ENCODE measurements around the gene PIGA. TPM values are rescaled to one million over a fixed set of nuclear protein-coding genes. Genes with fewer than 3 reads are reported as not detected.

Gene PIGA
- total RNA-seq, 6 donors from 2014 or later, result 6.2 to 82.0 (median 22.2) TPM

DNA sequence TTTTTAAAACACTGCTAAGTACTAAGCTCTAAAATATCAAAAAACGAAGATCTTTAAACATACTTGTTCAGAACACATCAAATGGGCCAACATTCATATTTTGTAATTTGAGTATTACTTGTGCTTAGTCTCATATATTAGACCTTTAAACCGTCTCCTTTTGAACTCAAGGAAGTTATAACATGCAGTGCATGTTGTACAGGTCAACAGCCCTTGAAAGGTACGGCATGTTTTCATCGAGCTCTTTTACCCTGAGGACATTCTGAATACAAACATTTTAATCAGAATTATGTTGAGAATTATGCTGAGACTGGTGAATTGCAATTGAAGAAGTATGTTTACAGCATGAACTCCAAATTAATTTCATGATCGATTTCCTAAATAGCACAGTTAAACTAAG, 12.9 kb downstream of the PIGA start:
- ATAC-seq (ENCODE audit: low FRiP score in 2 of 2), result no peak

DNA sequence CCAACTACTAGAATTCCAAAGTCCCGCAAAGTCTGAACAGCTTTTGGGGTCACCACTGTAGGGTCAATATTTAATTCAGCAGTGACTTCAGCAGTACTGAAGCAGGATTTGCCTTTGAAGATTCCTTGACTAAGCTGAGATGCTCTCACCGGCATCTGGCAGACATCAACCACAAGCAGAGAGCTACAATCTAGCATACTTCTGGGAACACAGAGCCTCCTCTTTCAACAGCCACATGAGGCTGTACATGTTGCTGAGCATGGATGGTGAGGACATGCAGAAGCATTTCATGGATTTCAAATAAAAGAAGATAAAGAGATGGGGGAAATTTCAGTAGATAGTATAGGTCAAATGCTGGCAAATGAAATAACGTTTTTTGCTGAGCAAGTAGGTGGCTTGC, 13.3 kb downstream of the PIGA start:
- TF ChIP-seq POLR2A (IDR thresholded peaks at IDR 0.05) (no peak), EP300 (IDR thresholded peaks at IDR 0.05) (no peak), POLR2AphosphoS5 (IDR thresholded peaks at IDR 0.05) (no peak)
- TF ChIP-seq, protein P1, sequence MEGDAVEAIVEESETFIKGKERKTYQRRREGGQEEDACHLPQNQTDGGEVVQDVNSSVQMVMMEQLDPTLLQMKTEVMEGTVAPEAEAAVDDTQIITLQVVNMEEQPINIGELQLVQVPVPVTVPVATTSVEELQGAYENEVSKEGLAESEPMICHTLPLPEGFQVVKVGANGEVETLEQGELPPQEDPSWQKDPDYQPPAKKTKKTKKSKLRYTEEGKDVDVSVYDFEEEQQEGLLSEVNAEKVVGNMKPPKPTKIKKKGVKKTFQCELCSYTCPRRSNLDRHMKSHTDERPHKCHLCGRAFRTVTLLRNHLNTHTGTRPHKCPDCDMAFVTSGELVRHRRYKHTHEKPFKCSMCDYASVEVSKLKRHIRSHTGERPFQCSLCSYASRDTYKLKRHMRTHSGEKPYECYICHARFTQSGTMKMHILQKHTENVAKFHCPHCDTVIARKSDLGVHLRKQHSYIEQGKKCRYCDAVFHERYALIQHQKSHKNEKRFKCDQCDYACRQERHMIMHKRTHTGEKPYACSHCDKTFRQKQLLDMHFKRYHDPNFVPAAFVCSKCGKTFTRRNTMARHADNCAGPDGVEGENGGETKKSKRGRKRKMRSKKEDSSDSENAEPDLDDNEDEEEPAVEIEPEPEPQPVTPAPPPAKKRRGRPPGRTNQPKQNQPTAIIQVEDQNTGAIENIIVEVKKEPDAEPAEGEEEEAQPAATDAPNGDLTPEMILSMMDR (IDR thresholded peaks at IDR 0.05), result no peak
- Histone ChIP-seq H3K4me1 (peaks cover 0 to 3% (median 0%) of the 10 kb centered on the region in 4 donors), H3K27me3 (no peaks in the 10 kb centered on the region), H3K27ac (peak overlapping the region in 1 of 4 donors; percentile 63), H3K36me3 (peaks cover 0 to 14% (median 0%) of the 10 kb centered on the region in 4 donors), H3K9me3 (no peaks in the 10 kb centered on the region), H3K4me3 (no peak overlapping the region)
- WGBS, 2 donors, result 69 to 70% methylated on average over 2 to 3 of the region's 3 CpGs
- DNase-seq (no peak), ATAC-seq (ENCODE audit: low FRiP score in 2 of 2) (no peak)

More for the DNA sequence above, 12.9 kb downstream of the PIGA start:
- Histone ChIP-seq H3K27me3 (no peaks in the 10 kb centered on the region), H3K27ac (peak overlapping the region in 1 of 4 donors; percentile 16), H3K36me3 (peaks cover 0 to 14% (median 0%) of the 10 kb centered on the region in 4 donors), H3K9me3 (no peaks in the 10 kb centered on the region), H3K4me1 (peaks cover 0 to 3% (median 0%) of the 10 kb centered on the region in 4 donors), H3K4me3 (no peak overlapping the region)
- 61 to 79% methylated on average over 5 of the region's 5 CpGs for WGBS, 2 donors
- no peak for DNase-seq
- TF ChIP-seq EP300 (IDR thresholded peaks at IDR 0.05) (peak in 1 of 4 donors; percentile 46), POLR2AphosphoS5 (IDR thresholded peaks at IDR 0.05) (no peak)

GRCh38 chrX:15321447-15321846, 13.9 kb downstream of the PIGA start:
- ATAC-seq (ENCODE audit: low FRiP score in 2 of 2), result peak in 1 of 2 donors; percentile 60
- DNase-seq, result peak in 1 of 2 donors; percentile 32
- Histone ChIP-seq H3K4me3 (no peak overlapping the region), H3K27ac (peak overlapping the region in 1 of 4 donors; percentile 63), H3K27me3 (no peaks in the 10 kb centered on the region), H3K4me1 (peaks cover 0 to 3% (median 0%) of the 10 kb centered on the region in 4 donors), H3K36me3 (peaks cover 0 to 14% (median 0%) of the 10 kb centered on the region in 4 donors), H3K9me3 (no peaks in the 10 kb centered on the region)
- WGBS, 2 donors, result 54 to 71% methylated on average over 4 of the region's 4 CpGs
- TF ChIP-seq POLR2AphosphoS5 (IDR thresholded peaks at IDR 0.05) (no peak), EP300 (IDR thresholded peaks at IDR 0.05) (no peak), POLR2A (IDR thresholded peaks at IDR 0.05) (no peak)
- TF ChIP-seq, protein P1 (IDR thresholded peaks at IDR 0.05), result no peak

- no peak overlapping the region for H3K4me3 ChIP-seq
- DNase-seq (no peak), ATAC-seq (ENCODE audit: low FRiP score in 2 of 2) (no peak)
- 69 to 79% methylated on average over 4 of the region's 4 CpGs for WGBS, 2 donors
- H3K27me3 ChIP-seq, result no peaks in the 10 kb centered on the region
- H3K4me1 ChIP-seq, result peaks cover 0 to 3% (median 0%) of the 10 kb centered on the region in 4 donors
- TF ChIP-seq EP300 (IDR thresholded peaks at IDR 0.05), result no peak
- no peak for TF ChIP-seq POLR2AphosphoS5 (IDR thresholded peaks at IDR 0.05)
- TF ChIP-seq POLR2A (IDR thresholded peaks at IDR 0.05), result no peak
- TF ChIP-seq, protein P1 (IDR thresholded peaks at IDR 0.05), result no peak
- H3K36me3 ChIP-seq, result peaks cover 0 to 14% (median 0%) of the 10 kb centered on the region in 4 donors
- no peak overlapping the region for H3K27ac ChIP-seq
- H3K9me3 ChIP-seq, result no peaks in the 10 kb centered on the region
Measured at GRCh38 chrX:15320297-15320696, 15.0 kb downstream of the PIGA start.

GRCh38 chrX:15319075-15319474, 16.2 kb downstream of the PIGA start:
- Histone ChIP-seq H3K27ac (no peak overlapping the region), H3K36me3 (peaks cover 0 to 8% (median 0%) of the 10 kb centered on the region in 4 donors)
- ATAC-seq (ENCODE audit: low FRiP score in 2 of 2), result no peak

More at GRCh38 chrX:15319075-15319474, 16.2 kb downstream of the PIGA start:
- TF ChIP-seq, protein P1 (IDR thresholded peaks at IDR 0.05), result no peak
- no peak for TF ChIP-seq EP300 (IDR thresholded peaks at IDR 0.05)
- no peak for TF ChIP-seq POLR2AphosphoS5 (IDR thresholded peaks at IDR 0.05)
- no peak for TF ChIP-seq POLR2A (IDR thresholded peaks at IDR 0.05)
- 78 to 99% methylated on average over 4 of the region's 4 CpGs for WGBS, 2 donors
- Histone ChIP-seq H3K9me3 (no peaks in the 10 kb centered on the region), H3K4me3 (no peak overlapping the region), H3K27me3 (no peaks in the 10 kb centered on the region), H3K4me1 (peaks cover 0 to 3% (median 0%) of the 10 kb centered on the region in 4 donors)
- DNase-seq, result no peak
